GM18870 (cell line): ENCODE measurements around the gene UBAP2L.
"Not testable (repeated sequence)": the region's sequence is repeated elsewhere in the genome, so short reads cannot be mapped to it uniquely, and the experiment has no call there.

Experiments
- ATAC-seq: cut with Tn5 transposase; IDR thresholded peaks from one replicate; pipeline ENCODE4 v1.9.1; 2021; ENCODE audit warnings: moderate library complexity; ENCODE audit not compliant: unreplicated experiment

Gene UBAP2L

GRCh38 chr1:154241703-154242351, 21.1 kb downstream of the UBAP2L start:
- no peak for ATAC-seq

- no peak for ATAC-seq
Observed at GRCh38 chr1:154253671-154254070, 32.9 kb downstream of the UBAP2L start.

GRCh38 chr1:154256686-154257085, 35.9 kb downstream of the UBAP2L start:
- ATAC-seq, result no peak

GRCh38 chr1:154258784-154259183, 38.0 kb downstream of the UBAP2L start:
- ATAC-seq, result no peak

GRCh38 chr1:154260127-154260526, 39.4 kb downstream of the UBAP2L start:
- no peak for ATAC-seq

- no peak for ATAC-seq
Observed at GRCh38 chr1:154263465-154264332, 42.9 kb downstream of the UBAP2L start.

GRCh38 chr1:154264454-154264853, 43.7 kb downstream of the UBAP2L start:
- ATAC-seq, result no peak

GRCh38 chr1:154265586-154265985, 44.8 kb downstream of the UBAP2L start:
- ATAC-seq, result no peak

- no peak for ATAC-seq
Observed at GRCh38 chr1:154270833-154271232, 50.1 kb downstream of the UBAP2L start.

- ATAC-seq, result peak; percentile 92
Observed at GRCh38 chr1:154272217-154272998, 51.7 kb downstream of the UBAP2L start, which contains the start of gene HAX1. Gene HAX1, plus strand, starts transcription at chr1:154272629. Its CDS starts 95 bp downstream, at chr1:154272724.

GRCh38 chr1:154272999-154273563, 52.3 kb downstream of the UBAP2L start:
- ATAC-seq, result no peak

GRCh38 chr1:154276797-154277196, 56.0 kb downstream of the UBAP2L start:
- no peak for ATAC-seq

GRCh38 chr1:154287591-154287990, 66.8 kb downstream of the UBAP2L start:
- ATAC-seq, result not testable (repeated sequence)

- no peak for ATAC-seq
Observed at GRCh38 chr1:154288661-154289060, 67.9 kb downstream of the UBAP2L start.

- no peak for ATAC-seq
Observed at GRCh38 chr1:154290921-154291320, 70.2 kb downstream of the UBAP2L start.

- no peak for ATAC-seq
Observed at GRCh38 chr1:154295408-154296235, 74.9 kb downstream of the UBAP2L start.

- no peak for ATAC-seq
Observed at GRCh38 chr1:154301582-154301981, 80.8 kb downstream of the UBAP2L start.

GRCh38 chr1:154304664-154305337, 84.0 kb downstream of the UBAP2L start:
- no peak for ATAC-seq

- ATAC-seq, result no peak
Observed at GRCh38 chr1:154306151-154306550, 85.4 kb downstream of the UBAP2L start.
